Smooth muscle cell (in vitro differentiated cells): ENCODE measurements around the gene EPB41L1. TPM values are rescaled to one million over a fixed set of nuclear protein-coding genes. Genes with fewer than 3 reads are reported as not detected.

Source experiments
- DNase-seq: peaks from one replicate; lab custom pipeline; 2025; ENCODE audit not compliant: unreplicated experiment; lab: John Stamatoyannopoulos, UW
- H2AFZ ChIP-seq: fragments of 200-600 bp; sonication (generic); 2 replicates; pipeline ENCODE4 v1.6.0; 2016; ENCODE audit warnings: antibody characterized with exemption, low read depth, mild to moderate bottlenecking
- H3F3A ChIP-seq: fragments of 200-600 bp; sonication (generic); 2 replicates; pipeline ENCODE4 v1.6.0; 2017; ENCODE audit warnings: antibody characterized with exemption, low read depth
- H3K27ac ChIP-seq: fragments of 200-600 bp; sonication (generic); 2 replicates; pipeline ENCODE4 v1.5.1; 2016; ENCODE audit warnings: low read depth, mild to moderate bottlenecking
- H3K27me3 ChIP-seq: fragments of 200-600 bp; sonication (generic); 2 replicates; pipeline ENCODE4 v1.6.1; 2016; ENCODE audit warnings: low read depth, mild to moderate bottlenecking
- H3K36me3 ChIP-seq: fragments of 200-600 bp; sonication (generic); 2 replicates; pipeline ENCODE4 v1.5.1; 2016; ENCODE audit warnings: low read depth
- H3K4me1 ChIP-seq: fragments of 200-600 bp; sonication (generic); 2 replicates; pipeline ENCODE4 v1.5.1; 2016; ENCODE audit warnings: low read depth
- H3K4me2 ChIP-seq: fragments of 200-600 bp; sonication (generic); 2 replicates; pipeline ENCODE4 v1.6.0; 2016; ENCODE audit warnings: mild to moderate bottlenecking
- H3K4me3 ChIP-seq: fragments of 200-600 bp; sonication (generic); 2 replicates; pipeline ENCODE4 v1.5.1; 2016; ENCODE audit warnings: mild to moderate bottlenecking
- H3K79me2 ChIP-seq: fragments of 200-600 bp; sonication (generic); 2 replicates; pipeline ENCODE4 v1.6.0; 2016; ENCODE audit warnings: low read depth, mild to moderate bottlenecking
- H3K9ac ChIP-seq: fragments of 200-600 bp; sonication (generic); 2 replicates; pipeline ENCODE4 v1.6.0; 2016; ENCODE audit warnings: low read depth
- H3K9me3 ChIP-seq: fragments of 200-600 bp; sonication (generic); replicated peaks from 2 replicates; pipeline ENCODE4 v1.5.1; 2016; ENCODE audit warnings: low read depth
- H4K20me1 ChIP-seq: fragments of 200-600 bp; sonication (generic); 2 replicates; pipeline ENCODE4 v1.6.0; 2016; ENCODE audit warnings: low read depth
- WGBS: methylation state at CpG from one replicate; pipeline ENCODE4 v1.1.7; 2016; ENCODE audit warnings: low lambda C conversion rate; 5-methylcytosine and 5-hydroxymethylcytosine counted together
- polyA plus RNA-seq: library from polyadenylated mRNA; unstranded; fragments of >200 nt; fragmentation: Nextera tagmentation; extraction: Ambion mirVana; gene quantifications from 2 replicates; pipeline ENCODE4 v1.2.1, GENCODE V29; 2016
- total RNA-seq: library from RNA; depleted of rRNA; stranded (reverse); fragments of >200 nt; gene quantifications from 2 replicates; pipeline ENCODE4 v1.2.3, GENCODE V29; 2014
- TF ChIP-seq, protein P1 (sequence below): fragments of 200-600 bp; sonication (generic); IDR thresholded peaks from 2 replicates; pipeline ENCODE4 v1.5.1; 2017; ENCODE audit warnings: borderline replicate concordance, mild to moderate bottlenecking, antibody characterized with exemption; ENCODE audit not compliant: insufficient read depth, poor library complexity, severe bottlenecking

The EPB41L1 gene
- total and polyA plus RNA-seq, 2 experiments from 2014 or later = 14.8 to 18.0 TPM

DNA sequence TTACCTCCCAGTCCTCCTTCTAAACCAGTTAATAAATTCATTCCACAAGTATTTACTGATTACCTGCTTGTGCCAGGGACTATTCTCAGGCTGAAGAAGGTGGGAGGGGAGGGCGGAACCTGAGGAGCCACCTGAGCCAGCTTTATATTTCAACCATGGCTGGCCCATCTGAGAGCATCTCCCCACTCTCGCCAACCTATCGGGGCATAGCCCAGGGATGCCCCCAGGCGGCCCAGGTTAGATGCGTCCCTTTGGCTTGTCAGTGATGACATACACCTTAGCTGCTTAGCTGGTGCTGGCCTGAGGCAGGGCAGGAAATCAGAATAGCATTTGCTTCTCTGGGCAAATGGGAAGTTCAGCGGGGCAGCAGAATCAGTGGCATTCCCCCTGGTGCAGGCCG is 76.8 kb downstream of the EPB41L1 start:
- Histone ChIP-seq H3K9ac (no peak overlapping the region), H3K79me2 (peaks cover 1% of the 10 kb centered on the region), H3K27ac (no peak overlapping the region), H3F3A (no peaks in the 10 kb centered on the region), H3K4me3 (no peak overlapping the region), H2AFZ (no peak overlapping the region), H3K36me3 (no peaks in the 10 kb centered on the region), H3K9me3 (no peaks in the 10 kb centered on the region), H3K4me2 (no peak overlapping the region), H3K27me3 (no peaks in the 10 kb centered on the region), H4K20me1 (no peaks in the 10 kb centered on the region), H3K4me1 (no peaks in the 10 kb centered on the region)
- no peak for DNase-seq
- 77% methylated on average over 7 of the region's 7 CpGs for WGBS
- TF ChIP-seq, protein P1, sequence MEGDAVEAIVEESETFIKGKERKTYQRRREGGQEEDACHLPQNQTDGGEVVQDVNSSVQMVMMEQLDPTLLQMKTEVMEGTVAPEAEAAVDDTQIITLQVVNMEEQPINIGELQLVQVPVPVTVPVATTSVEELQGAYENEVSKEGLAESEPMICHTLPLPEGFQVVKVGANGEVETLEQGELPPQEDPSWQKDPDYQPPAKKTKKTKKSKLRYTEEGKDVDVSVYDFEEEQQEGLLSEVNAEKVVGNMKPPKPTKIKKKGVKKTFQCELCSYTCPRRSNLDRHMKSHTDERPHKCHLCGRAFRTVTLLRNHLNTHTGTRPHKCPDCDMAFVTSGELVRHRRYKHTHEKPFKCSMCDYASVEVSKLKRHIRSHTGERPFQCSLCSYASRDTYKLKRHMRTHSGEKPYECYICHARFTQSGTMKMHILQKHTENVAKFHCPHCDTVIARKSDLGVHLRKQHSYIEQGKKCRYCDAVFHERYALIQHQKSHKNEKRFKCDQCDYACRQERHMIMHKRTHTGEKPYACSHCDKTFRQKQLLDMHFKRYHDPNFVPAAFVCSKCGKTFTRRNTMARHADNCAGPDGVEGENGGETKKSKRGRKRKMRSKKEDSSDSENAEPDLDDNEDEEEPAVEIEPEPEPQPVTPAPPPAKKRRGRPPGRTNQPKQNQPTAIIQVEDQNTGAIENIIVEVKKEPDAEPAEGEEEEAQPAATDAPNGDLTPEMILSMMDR = no peak

- Histone ChIP-seq H3K9ac (no peak overlapping the region), H2AFZ (no peak overlapping the region), H3F3A (no peaks in the 10 kb centered on the region), H3K4me2 (no peak overlapping the region), H3K36me3 (no peaks in the 10 kb centered on the region), H3K79me2 (peaks cover 37% of the 10 kb centered on the region), H3K4me1 (peaks cover 7% of the 10 kb centered on the region), H3K27ac (no peak overlapping the region), H3K27me3 (no peaks in the 10 kb centered on the region), H3K4me3 (no peak overlapping the region), H3K9me3 (no peaks in the 10 kb centered on the region), H4K20me1 (peaks cover 7% of the 10 kb centered on the region)
- TF ChIP-seq, protein P1 = no peak
- 62% methylated on average over 4 of the region's 4 CpGs for WGBS
- no peak for DNase-seq
These were observed 80.3 kb downstream of the EPB41L1 start for GRCh38 chr20:36234771-36235320.

DNA sequence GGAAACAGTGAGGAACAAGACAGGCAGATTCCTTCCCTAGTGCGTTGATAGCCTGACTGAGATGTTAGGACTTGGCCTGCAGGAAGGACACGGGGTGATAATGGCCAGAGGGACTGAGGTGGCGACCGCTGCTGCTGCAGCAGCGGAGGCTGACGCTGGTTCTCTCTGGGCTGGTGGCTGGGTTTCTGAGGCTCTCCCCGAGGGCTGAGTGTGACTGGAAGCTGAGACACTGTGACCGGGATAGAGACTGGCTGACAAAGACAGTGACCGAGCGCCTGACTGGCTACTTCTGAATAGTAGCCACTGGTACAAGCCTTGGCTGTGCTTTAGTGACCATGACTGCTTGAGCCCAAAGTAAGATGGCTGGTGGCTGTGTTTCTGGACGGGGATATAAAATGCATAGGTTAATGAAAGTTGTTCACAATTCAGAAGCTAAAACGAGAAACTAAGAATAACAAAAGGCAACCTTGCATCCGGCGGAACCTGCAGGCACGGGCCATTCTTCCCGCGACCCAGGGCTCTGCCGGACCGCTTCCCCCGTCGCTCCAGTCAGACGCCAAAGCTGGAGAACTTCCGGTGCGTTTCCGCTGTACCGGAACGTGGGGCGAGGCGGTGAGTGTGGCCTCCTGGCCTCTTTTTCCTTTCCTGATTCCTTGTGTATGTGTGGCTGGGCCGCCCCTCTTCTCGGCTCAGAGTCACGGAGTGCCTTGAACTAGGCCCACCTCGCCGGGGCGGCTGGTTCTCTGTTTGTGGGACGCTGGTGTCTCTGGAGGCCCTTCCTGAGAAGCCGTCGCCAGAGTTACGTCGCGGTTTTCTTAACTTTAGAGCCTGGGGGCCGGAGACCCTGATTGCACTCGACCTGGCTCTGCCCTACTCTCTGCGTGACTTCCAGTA is 81.6 kb downstream of the EPB41L1 start, which contains the start of gene AAR2:
Gene AAR2 (plus strand): TSS at position 587 of the 894 bp plus-strand sequence. CDS start 3,391 bp downstream, outside the sequence.
- Histone ChIP-seq H3K9ac (peak within 1 kb of the TSS; percentile 93), H3K27me3 (no peaks in the 10 kb centered on the region), H3K4me1 (peaks cover 7% of the 10 kb centered on the region), H3K4me3 (peak within 1 kb of the TSS; percentile 87), H3K9me3 (no peaks in the 10 kb centered on the region), H3F3A (no peaks in the 10 kb centered on the region), H3K36me3 (peaks cover 3% of the 10 kb centered on the region), H3K79me2 (peaks cover 47% of the 10 kb centered on the region), H3K4me2 (peak within 1 kb of the TSS; percentile 95), H2AFZ (peak within 1 kb of the TSS; percentile 83), H4K20me1 (peaks cover 8% of the 10 kb centered on the region), H3K27ac (peak within 1 kb of the TSS; percentile 73)
- TF ChIP-seq, protein P1 = no peak
- 17% methylated on average over 44 of the region's 44 CpGs for WGBS
- DNase-seq = peak; percentile 31
